Mesendoderm (in vitro differentiated cells): ENCODE measurements around the gene COLEC11.

Experiments used
- DNase-seq: peaks from one replicate; pipeline ENCODE4 v3.0.0; 2013
- H2AK5ac ChIP-seq: 2 replicates; pipeline ENCODE4 v1.6.1; 2013; ENCODE audit warnings: low read length, inconsistent platforms
- H2BK120ac ChIP-seq: 2 replicates; pipeline ENCODE4 v1.6.1; 2013; ENCODE audit warnings: low read depth, mild to moderate bottlenecking, low read length, moderate library complexity, mixed read lengths
- H2BK15ac ChIP-seq: replicated peaks from 2 replicates; pipeline ENCODE4 v1.6.1; 2013; ENCODE audit warnings: low read depth, mild to moderate bottlenecking, moderate library complexity
- H2BK5ac ChIP-seq: 2 replicates; pipeline ENCODE4 v1.6.1; 2013; ENCODE audit warnings: low read length, inconsistent platforms
- H3K18ac ChIP-seq: 2 replicates; pipeline ENCODE4 v1.6.1; 2013; ENCODE audit warnings: mild to moderate bottlenecking, low read length, mixed read lengths
- H3K23ac ChIP-seq: one replicate; pipeline ENCODE4 v1.6.1; 2013; ENCODE audit warnings: low read length
- H3K27ac ChIP-seq: 2 replicates; pipeline ENCODE4 v1.5.1; 2013; ENCODE audit warnings: low read depth, mild to moderate bottlenecking, inconsistent platforms, low read length, moderate library complexity
- H3K27me3 ChIP-seq: 2 replicates; pipeline ENCODE4 v1.6.1; 2013; ENCODE audit warnings: low read length, control low read depth, mild to moderate bottlenecking, inconsistent platforms; ENCODE audit not compliant: insufficient read depth, poor library complexity
- H3K36me3 ChIP-seq: 2 replicates; pipeline ENCODE4 v1.6.1; 2013; ENCODE audit warnings: low read length, inconsistent platforms; ENCODE audit not compliant: control insufficient read depth, insufficient read depth
- H3K4ac ChIP-seq: one replicate; pipeline ENCODE4 v1.6.1; 2013; ENCODE audit warnings: low read depth, mild to moderate bottlenecking, low read length, moderate library complexity
- H3K4me1 ChIP-seq: 2 replicates; pipeline ENCODE4 v1.6.1; 2013; ENCODE audit warnings: low read depth, low read length, inconsistent platforms; ENCODE audit not compliant: control insufficient read depth
- H3K4me2 ChIP-seq: 2 replicates; pipeline ENCODE4 v1.6.1; 2013; ENCODE audit warnings: low read length
- H3K4me3 ChIP-seq: 2 replicates; pipeline ENCODE4 v1.5.1; 2013; ENCODE audit warnings: mild to moderate bottlenecking, low read length
- H3K56ac ChIP-seq: one replicate; pipeline ENCODE4 v1.6.1; 2013; ENCODE audit warnings: low read length
- H3K79me1 ChIP-seq: 2 replicates; pipeline ENCODE4 v1.6.1; 2013; ENCODE audit warnings: low read length, inconsistent platforms
- H3K79me2 ChIP-seq: 2 replicates; pipeline ENCODE4 v1.6.1; 2013; ENCODE audit warnings: mild to moderate bottlenecking, low read length; ENCODE audit not compliant: control insufficient read depth, insufficient read depth
- H3K9ac ChIP-seq: 2 replicates; pipeline ENCODE4 v1.6.1; 2013; ENCODE audit warnings: low read length, inconsistent platforms
- H4K5ac ChIP-seq: one replicate; pipeline ENCODE4 v1.6.1; 2013; ENCODE audit warnings: low read length
- H4K8ac ChIP-seq: one replicate; pipeline ENCODE4 v1.6.1; 2013; ENCODE audit warnings: low read depth, mild to moderate bottlenecking, control low read depth, low read length, moderate library complexity
- WGBS: extraction: QIAGEN DNeasy Blood & Tissue Kit; methylation state at CpG from one replicate; pipeline ENCODE4 v1.1.7; 2013; ENCODE audit warnings: low lambda C conversion rate, missing lambda C conversion rate; ENCODE audit not compliant: insufficient coverage; ENCODE audit errors: extremely low coverage; 5-methylcytosine and 5-hydroxymethylcytosine counted together

Gene COLEC11

GRCh38 chr2:3641841-3642421 is 47.0 kb downstream of the COLEC11 start:
- Histone ChIP-seq H3K56ac (no peak overlapping the region), H3K36me3 (no peaks in the 10 kb centered on the region), H3K27ac (no peak overlapping the region), H3K4me2 (no peak overlapping the region), H3K27me3 (no peaks in the 10 kb centered on the region), H2BK15ac (no peak overlapping the region), H3K4me3 (no peak overlapping the region), H3K4ac (no peak overlapping the region), H4K5ac (no peak overlapping the region), H3K9ac (no peak overlapping the region), H2BK120ac (no peak overlapping the region), H4K8ac (no peak overlapping the region), H2AK5ac (no peak overlapping the region), H3K18ac (no peak overlapping the region), H3K79me2 (no peaks in the 10 kb centered on the region), H2BK5ac (no peak overlapping the region), H3K4me1 (no peaks in the 10 kb centered on the region), H3K79me1 (no peaks in the 10 kb centered on the region), H3K23ac (no peak overlapping the region)
- DNase-seq = no peak
- no CpG with 5 or more reads among the region's 26 CpGs for WGBS

DNA sequence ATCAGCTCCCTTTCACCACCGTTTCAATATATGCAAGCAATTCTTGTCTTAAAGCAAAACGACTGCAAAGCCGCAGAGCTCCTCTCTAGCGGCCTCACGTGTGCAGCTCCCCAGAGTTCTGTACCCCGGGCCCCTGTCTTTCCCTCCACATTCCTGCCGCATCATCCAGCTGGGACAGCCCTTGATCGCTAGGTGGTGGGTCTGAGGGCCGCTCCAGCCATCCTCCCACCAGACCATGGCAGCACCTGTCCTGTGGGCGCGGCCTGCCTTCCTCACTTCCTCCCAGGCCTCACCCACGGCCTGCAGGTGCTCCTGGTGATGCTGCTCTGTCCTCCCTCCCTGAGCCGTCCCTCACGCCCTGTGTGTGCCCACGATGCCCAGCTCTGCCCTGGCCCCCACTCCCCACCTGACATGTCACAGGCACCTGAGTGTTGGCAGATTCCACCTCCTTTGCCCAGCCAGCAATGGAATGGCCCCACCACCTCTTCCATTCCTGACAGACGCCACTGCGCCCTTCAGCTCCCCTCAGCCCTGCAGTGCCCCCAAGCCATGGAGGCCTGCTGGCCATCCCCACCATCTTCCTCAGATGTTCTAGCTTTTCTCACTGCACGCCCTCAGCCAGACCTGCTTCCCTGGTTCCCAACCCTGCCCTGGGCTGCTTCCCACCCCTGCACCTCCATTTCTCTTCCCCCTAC is 47.8 kb downstream of the COLEC11 start:
- no peak overlapping the region for H3K18ac ChIP-seq
- no CpG with 5 or more reads among the region's 18 CpGs for WGBS
- no peak overlapping the region for H2BK5ac ChIP-seq
- no peaks in the 10 kb centered on the region for H3K79me2 ChIP-seq
- H3K4ac ChIP-seq = no peak overlapping the region
- H3K9ac ChIP-seq = no peak overlapping the region
- H3K27me3 ChIP-seq = no peaks in the 10 kb centered on the region
- no peak overlapping the region for H3K4me3 ChIP-seq
- H2BK15ac ChIP-seq = no peak overlapping the region
- no peak overlapping the region for H3K23ac ChIP-seq
- H3K27ac ChIP-seq = no peak overlapping the region
- no peak overlapping the region for H4K8ac ChIP-seq
- DNase-seq = no peak
- H3K4me2 ChIP-seq = no peak overlapping the region
- H4K5ac ChIP-seq = no peak overlapping the region
- H2AK5ac ChIP-seq = no peak overlapping the region
- no peak overlapping the region for H2BK120ac ChIP-seq
- no peaks in the 10 kb centered on the region for H3K36me3 ChIP-seq
- H3K4me1 ChIP-seq = no peaks in the 10 kb centered on the region
- no peaks in the 10 kb centered on the region for H3K79me1 ChIP-seq
- no peak overlapping the region for H3K56ac ChIP-seq

DNA sequence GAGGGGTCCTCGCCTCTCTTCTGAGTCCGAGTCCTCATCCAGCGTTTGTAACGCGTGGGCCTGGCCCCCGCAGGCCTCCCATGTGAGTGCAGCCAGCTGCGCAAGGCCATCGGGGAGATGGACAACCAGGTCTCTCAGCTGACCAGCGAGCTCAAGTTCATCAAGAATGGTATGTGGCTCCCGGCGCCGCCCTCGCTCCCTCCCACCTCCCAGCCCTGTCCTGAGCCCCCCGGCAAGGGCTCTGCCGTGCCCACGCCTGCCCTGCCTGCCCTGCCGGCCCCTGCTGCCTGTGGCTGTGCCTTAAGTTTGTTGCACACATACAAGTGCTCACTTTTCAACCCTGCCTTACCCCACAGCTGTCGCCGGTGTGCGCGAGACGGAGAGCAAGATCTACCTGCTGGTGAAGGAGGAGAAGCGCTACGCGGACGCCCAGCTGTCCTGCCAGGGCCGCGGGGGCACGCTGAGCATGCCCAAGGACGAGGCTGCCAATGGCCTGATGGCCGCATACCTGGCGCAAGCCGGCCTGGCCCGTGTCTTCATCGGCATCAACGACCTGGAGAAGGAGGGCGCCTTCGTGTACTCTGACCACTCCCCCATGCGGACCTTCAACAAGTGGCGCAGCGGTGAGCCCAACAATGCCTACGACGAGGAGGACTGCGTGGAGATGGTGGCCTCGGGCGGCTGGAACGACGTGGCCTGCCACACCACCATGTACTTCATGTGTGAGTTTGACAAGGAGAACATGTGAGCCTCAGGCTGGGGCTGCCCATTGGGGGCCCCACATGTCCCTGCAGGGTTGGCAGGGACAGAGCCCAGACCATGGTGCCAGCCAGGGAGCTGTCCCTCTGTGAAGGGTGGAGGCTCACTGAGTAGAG is 48.7 kb downstream of the COLEC11 start:
- Histone ChIP-seq H3K18ac (no peak overlapping the region), H4K5ac (no peak overlapping the region), H3K4me3 (no peak overlapping the region), H3K27me3 (no peaks in the 10 kb centered on the region), H3K4ac (no peak overlapping the region), H2BK120ac (no peak overlapping the region), H2BK5ac (no peak overlapping the region), H3K56ac (no peak overlapping the region), H3K4me1 (no peaks in the 10 kb centered on the region), H3K23ac (no peak overlapping the region), H3K9ac (no peak overlapping the region), H2BK15ac (no peak overlapping the region), H3K36me3 (no peaks in the 10 kb centered on the region), H4K8ac (no peak overlapping the region), H2AK5ac (no peak overlapping the region), H3K79me2 (no peaks in the 10 kb centered on the region), H3K4me2 (no peak overlapping the region), H3K27ac (no peak overlapping the region), H3K79me1 (no peaks in the 10 kb centered on the region)
- no peak for DNase-seq
- WGBS = no CpG with 5 or more reads among the region's 48 CpGs

DNA sequence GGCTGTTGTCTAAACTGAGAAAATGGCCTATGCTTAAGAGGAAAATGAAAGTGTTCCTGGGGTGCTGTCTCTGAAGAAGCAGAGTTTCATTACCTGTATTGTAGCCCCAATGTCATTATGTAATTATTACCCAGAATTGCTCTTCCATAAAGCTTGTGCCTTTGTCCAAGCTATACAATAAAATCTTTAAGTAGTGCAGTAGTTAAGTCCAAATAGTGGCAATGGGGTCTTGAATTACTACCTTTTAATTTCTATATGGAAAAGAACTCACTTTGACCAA is 49.3 kb downstream of the COLEC11 start:
- Histone ChIP-seq H2BK15ac (no peak overlapping the region), H3K79me2 (no peaks in the 10 kb centered on the region), H2BK5ac (no peak overlapping the region), H3K18ac (no peak overlapping the region), H2BK120ac (no peak overlapping the region), H3K23ac (no peak overlapping the region), H4K8ac (no peak overlapping the region), H3K4me2 (no peak overlapping the region), H3K27ac (no peak overlapping the region), H3K9ac (no peak overlapping the region), H3K4me3 (no peak overlapping the region), H3K56ac (no peak overlapping the region), H3K4ac (no peak overlapping the region), H3K79me1 (no peaks in the 10 kb centered on the region), H3K27me3 (no peaks in the 10 kb centered on the region), H2AK5ac (no peak overlapping the region), H4K5ac (no peak overlapping the region), H3K4me1 (no peaks in the 10 kb centered on the region), H3K36me3 (no peaks in the 10 kb centered on the region)
- no peak for DNase-seq

GRCh38 chr2:3644891-3645605 is 50.1 kb downstream of the COLEC11 start:
- Histone ChIP-seq H3K27ac (no peak overlapping the region), H2BK15ac (no peak overlapping the region), H3K4me2 (no peak overlapping the region), H4K5ac (no peak overlapping the region), H3K9ac (no peak overlapping the region), H3K79me1 (no peaks in the 10 kb centered on the region), H3K56ac (no peak overlapping the region), H2BK120ac (no peak overlapping the region), H2AK5ac (no peak overlapping the region), H3K18ac (no peak overlapping the region), H3K4ac (no peak overlapping the region), H2BK5ac (no peak overlapping the region), H4K8ac (no peak overlapping the region), H3K79me2 (no peaks in the 10 kb centered on the region), H3K27me3 (no peaks in the 10 kb centered on the region), H3K4me3 (no peak overlapping the region), H3K36me3 (no peaks in the 10 kb centered on the region), H3K23ac (no peak overlapping the region), H3K4me1 (no peaks in the 10 kb centered on the region)
- WGBS = no CpG with 5 or more reads among the region's 15 CpGs
- no peak for DNase-seq
